ENCODE measurements around the gene RPL11. TPM values are rescaled to one million over a fixed set of nuclear protein-coding genes. Genes with fewer than 3 reads are reported as not detected.

The RPL11 gene
- total and polyA plus RNA-seq, 10 donors = 864 to 6,089 (median 1,132) TPM

DNA sequence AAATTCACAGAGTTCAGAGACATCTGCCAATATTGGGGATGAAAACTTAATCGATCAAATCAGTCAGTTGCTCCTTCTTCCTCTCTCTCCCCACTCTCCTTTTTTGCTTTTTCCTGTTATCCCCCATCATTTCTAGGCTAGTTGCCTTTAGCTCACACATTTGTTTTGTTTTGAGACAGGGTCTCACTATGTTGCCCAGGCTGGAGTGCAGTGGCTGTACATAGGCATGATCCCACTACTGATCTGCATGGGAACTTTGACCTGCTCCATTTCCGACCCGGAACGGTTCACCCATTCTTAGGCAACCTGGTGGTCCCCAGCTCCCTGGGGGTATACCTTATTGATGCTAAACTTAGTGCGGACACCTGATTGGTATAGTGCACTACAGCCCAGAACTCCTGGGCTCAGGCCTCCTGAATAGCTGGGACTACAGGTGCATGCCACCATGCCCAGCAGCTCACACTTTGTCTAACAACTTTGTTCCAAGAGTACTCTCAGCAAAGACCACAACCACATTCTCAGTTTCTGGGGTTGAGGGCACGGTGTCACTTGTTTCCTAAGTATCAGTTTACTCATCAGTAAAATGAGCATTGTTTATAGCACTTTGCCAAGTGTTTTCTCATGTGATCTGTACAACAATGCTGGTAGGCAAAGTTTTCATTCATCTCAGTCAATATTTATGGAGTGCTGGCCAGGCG, 45.0 kb downstream of the RPL11 start:
- Histone ChIP-seq H3K36me3 (no peaks in the 10 kb centered on the region), H3K27ac (no peak overlapping the region), H3K4me1 (no peaks in the 10 kb centered on the region), H3K27me3 (replicated peaks in 1 of 7) (no peaks in the 10 kb centered on the region), H3K4me3 (no peak overlapping the region), H3K9me3 (no peaks in the 10 kb centered on the region)
- intact Hi-C loops (cut with DNase I; ENCODE audit: low total_unique reads) = no loop called here
- no peak for TF ChIP-seq POLR2A (IDR thresholded peaks at IDR 0.05)
- TF ChIP-seq, protein P1, sequence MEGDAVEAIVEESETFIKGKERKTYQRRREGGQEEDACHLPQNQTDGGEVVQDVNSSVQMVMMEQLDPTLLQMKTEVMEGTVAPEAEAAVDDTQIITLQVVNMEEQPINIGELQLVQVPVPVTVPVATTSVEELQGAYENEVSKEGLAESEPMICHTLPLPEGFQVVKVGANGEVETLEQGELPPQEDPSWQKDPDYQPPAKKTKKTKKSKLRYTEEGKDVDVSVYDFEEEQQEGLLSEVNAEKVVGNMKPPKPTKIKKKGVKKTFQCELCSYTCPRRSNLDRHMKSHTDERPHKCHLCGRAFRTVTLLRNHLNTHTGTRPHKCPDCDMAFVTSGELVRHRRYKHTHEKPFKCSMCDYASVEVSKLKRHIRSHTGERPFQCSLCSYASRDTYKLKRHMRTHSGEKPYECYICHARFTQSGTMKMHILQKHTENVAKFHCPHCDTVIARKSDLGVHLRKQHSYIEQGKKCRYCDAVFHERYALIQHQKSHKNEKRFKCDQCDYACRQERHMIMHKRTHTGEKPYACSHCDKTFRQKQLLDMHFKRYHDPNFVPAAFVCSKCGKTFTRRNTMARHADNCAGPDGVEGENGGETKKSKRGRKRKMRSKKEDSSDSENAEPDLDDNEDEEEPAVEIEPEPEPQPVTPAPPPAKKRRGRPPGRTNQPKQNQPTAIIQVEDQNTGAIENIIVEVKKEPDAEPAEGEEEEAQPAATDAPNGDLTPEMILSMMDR (IDR thresholded peaks at IDR 0.05 in 8 of 11, conservative IDR thresholded peaks at IDR 0.05 in 3 of 11) = no peak
- TF ChIP-seq POLR2AphosphoS5 (IDR thresholded peaks at IDR 0.05) = no peak
- 89 to 92% (median 91%) methylated on average over 7 of the region's 7 CpGs for WGBS, 5 donors
- peak; percentile 14 for DNase-seq

DNA sequence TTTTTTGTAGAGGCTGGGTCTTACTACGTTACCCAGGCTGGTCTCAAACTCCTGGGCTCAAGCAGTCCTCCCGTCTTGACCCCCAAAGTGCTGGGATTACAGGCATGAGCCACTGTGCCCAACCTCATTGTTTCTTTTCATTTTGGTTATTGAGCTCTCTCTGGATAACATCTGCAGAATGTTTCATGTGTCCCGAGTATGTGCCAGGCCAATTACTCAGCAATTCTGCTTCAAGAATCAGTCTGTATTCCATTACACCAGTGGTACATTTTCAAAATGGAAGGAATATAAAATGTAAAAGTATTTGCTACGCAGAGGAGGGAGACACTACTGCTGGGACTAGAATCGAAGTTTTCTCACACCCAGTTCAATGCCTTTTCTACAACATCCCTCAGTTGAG, 50.0 kb downstream of the RPL11 start:
- DNase-seq = peak; percentile 17
- intact Hi-C loops (cut with DNase I; ENCODE audit: low total_unique reads) = loop anchor here (10.0 kb wide), 1 partner anchor 47 kb away; the partner anchor contains the start of gene RPL11
- TF ChIP-seq, protein P1 (IDR thresholded peaks at IDR 0.05 in 8 of 11, conservative IDR thresholded peaks at IDR 0.05 in 3 of 11) = no peak
- TF ChIP-seq POLR2A (IDR thresholded peaks at IDR 0.05) (no peak), POLR2AphosphoS5 (IDR thresholded peaks at IDR 0.05) (no peak)
- Histone ChIP-seq H3K27ac (no peak overlapping the region), H3K9me3 (no peaks in the 10 kb centered on the region), H3K27me3 (replicated peaks in 1 of 7) (no peaks in the 10 kb centered on the region), H3K36me3 (peaks cover 0 to 11% (median 3%) of the 10 kb centered on the region in 6 donors), H3K4me3 (no peak overlapping the region), H3K4me1 (peaks cover 10 to 39% (median 36%) of the 10 kb centered on the region in 6 donors)
- 90 to 95% (median 90%) methylated on average over 5 of the region's 5 CpGs for WGBS, 5 donors

DNA sequence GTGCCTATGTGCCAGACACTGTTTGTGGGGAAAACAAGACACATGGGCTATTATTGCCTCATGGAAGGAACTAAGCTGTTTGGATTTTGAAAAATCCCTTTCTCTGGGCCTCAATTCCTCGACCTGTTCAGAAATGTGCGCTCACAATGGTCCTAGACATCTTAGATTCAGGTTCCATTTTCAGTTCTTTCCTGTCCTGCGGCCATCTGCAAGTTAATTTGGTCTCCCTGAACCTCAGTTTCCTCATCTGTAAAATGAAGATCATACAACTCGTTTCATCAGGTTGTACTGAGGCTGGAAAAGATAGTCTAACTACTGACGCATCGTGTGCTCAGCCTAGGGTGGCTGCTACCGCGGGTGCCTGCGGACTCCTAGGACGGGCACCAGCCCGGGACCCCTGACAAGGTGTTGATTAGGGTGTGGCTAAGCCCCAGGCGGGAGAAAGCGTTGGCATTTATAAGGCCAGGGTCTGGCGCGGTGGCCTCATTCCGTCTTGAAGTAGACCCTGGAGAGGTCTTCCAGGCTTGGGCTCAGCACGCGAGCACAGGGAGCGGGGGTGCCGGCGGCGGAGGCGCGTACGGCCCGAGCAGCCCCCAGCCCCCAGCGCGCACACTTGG, 51.2 kb downstream of the RPL11 start:
- H3K27me3 ChIP-seq (replicated peaks in 1 of 7) = no peaks in the 10 kb centered on the region
- H3K4me3 ChIP-seq = peak overlapping the region; percentile 90 to 100 (median 98)
- 9 to 22% (median 13%) methylated on average over 11 to 28 of the region's 28 CpGs for WGBS, 5 donors
- peaks cover 0 to 21% (median 3%) of the 10 kb centered on the region in 6 donors for H3K36me3 ChIP-seq
- intact Hi-C loops (cut with DNase I; ENCODE audit: low total_unique reads) = loop anchor here (10.0 kb wide), 1 partner anchor 48 kb away; the partner anchor contains the start of gene RPL11
- no peak for TF ChIP-seq POLR2A (IDR thresholded peaks at IDR 0.05)
- TF ChIP-seq POLR2AphosphoS5 (IDR thresholded peaks at IDR 0.05) = no peak
- TF ChIP-seq, protein P1 (IDR thresholded peaks at IDR 0.05 in 8 of 11, conservative IDR thresholded peaks at IDR 0.05 in 3 of 11) = no peak
- H3K4me1 ChIP-seq = peaks cover 14 to 51% (median 46%) of the 10 kb centered on the region in 6 donors
- H3K27ac ChIP-seq = peak overlapping the region; percentile 89 to 98 (median 96)
- H3K9me3 ChIP-seq = no peaks in the 10 kb centered on the region
- DNase-seq = no peak
